Measurements from ENCODE around the gene FBXO28. TPM values are rescaled to one million over a fixed set of nuclear protein-coding genes. Genes with fewer than 3 reads are reported as not detected.

The FBXO28 gene
- total and polyA plus RNA-seq, 2 donors (not counting 3 experiments of a cell fraction or from before 2014, with no cell fraction given), result 8.9 to 32.6 TPM

DNA sequence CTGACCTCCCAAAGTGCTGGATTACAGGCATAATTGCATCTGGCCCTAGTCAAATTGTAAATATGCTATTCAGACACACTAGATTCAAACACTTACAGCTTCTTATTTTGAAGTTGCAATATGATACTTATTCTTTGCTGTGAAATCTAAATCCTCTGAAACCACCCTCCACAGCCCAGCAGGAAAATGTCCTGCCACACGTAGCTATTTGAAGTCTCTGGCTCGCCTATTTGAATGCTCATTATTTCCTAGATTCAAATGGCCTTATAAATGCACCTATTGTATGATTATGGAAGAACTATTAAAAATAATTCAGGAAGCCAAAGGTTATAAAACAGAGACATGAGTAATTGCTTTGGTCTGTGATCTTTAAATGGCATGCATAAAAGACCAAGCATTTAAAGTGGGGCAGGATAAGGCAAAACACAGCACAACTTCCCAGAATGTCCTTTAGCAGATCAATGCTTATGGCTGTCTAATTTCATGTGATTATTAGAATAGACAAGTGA lies 26.6 kb upstream of the FBXO28 start:
- no TSS peak for BruUV-seq (replicated peaks)
- H4K20me1 ChIP-seq (replicated peaks; ENCODE audit: control insufficient read depth, extremely low read depth, insufficient read depth, low read length), result no peaks in the 10 kb centered on the region
- TF ChIP-seq POLR2A (IDR thresholded peaks at IDR 0.05; ENCODE audit: low read depth, low read length) (no peak), GATA2 (IDR thresholded peaks at IDR 0.05; ENCODE audit: insufficient read depth, insufficient read length, low read depth, low read length) (no peak), FOS (IDR thresholded peaks at IDR 0.05; ENCODE audit: borderline replicate concordance, insufficient read depth, low read length) (no peak), CTCF (IDR thresholded peaks at IDR 0.05; ENCODE audit: extremely low read depth in 1 of 2, insufficient read depth in 1 of 2, low read depth in 1 of 2, low read length in 2 of 2) (no peak), POLR2AphosphoS5 (IDR thresholded peaks at IDR 0.05; ENCODE audit: insufficient read depth, low read depth, low read length) (no peak), MYC (IDR thresholded peaks at IDR 0.05; ENCODE audit: low read depth, low read length) (no peak), EZH2 (IDR thresholded peaks at IDR 0.05; ENCODE audit: borderline replicate concordance, low read depth, low read length, severe bottlenecking) (no peak), JUN (IDR thresholded peaks at IDR 0.05; ENCODE audit: borderline replicate concordance, insufficient read depth, insufficient read length, low read depth) (no peak)
- TF ChIP-seq, protein P1, sequence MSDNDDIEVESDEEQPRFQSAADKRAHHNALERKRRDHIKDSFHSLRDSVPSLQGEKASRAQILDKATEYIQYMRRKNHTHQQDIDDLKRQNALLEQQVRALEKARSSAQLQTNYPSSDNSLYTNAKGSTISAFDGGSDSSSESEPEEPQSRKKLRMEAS (IDR thresholded peaks at IDR 0.05; ENCODE audit: insufficient read depth, insufficient read length), result no peak
- H3K79me2 ChIP-seq (ENCODE audit: control insufficient read depth, insufficient read depth, low read length), result no peaks in the 10 kb centered on the region
- ChIA-PET POLR2A (no interaction called here), CTCF (interaction anchor here (1.1 to 1.3 kb wide), 2 partner anchors 10 to 35 kb away, joined by 4 read pairs; no protein-coding TSS in a partner anchor)
- peaks cover 5% of the 10 kb centered on the region for H3K4me1 ChIP-seq (ENCODE audit: control insufficient read depth, extremely low read depth, insufficient read depth, low read length)
- no peak overlapping the region for H3K4me2 ChIP-seq (ENCODE audit: insufficient read depth, low read length)
- no peaks in the 10 kb centered on the region for H3K27me3 ChIP-seq (ENCODE audit: control insufficient read depth in 2 of 2, insufficient read depth in 2 of 2, low read length in 2 of 2)
- no peak overlapping the region for H3K9ac ChIP-seq (replicated peaks; ENCODE audit: extremely low read depth, insufficient read depth, low read length)
- peak; percentile 36 for DNase-seq (ENCODE audit: low read depth, low spot score)
- no peaks in the 10 kb centered on the region for H3K36me3 ChIP-seq (ENCODE audit: control insufficient read depth in 2 of 2, extremely low read depth in 1 of 2, insufficient read depth in 2 of 2, low read length in 2 of 2)
- no peak overlapping the region for H2AFZ ChIP-seq (ENCODE audit: low read depth, low read length)
- no peaks in the 10 kb centered on the region for H3K9me1 ChIP-seq (replicated peaks; ENCODE audit: control insufficient read depth, extremely low read depth, insufficient read depth, low read length)
- no peak overlapping the region for H3K4me3 ChIP-seq (replicated peaks in 1 of 3; ENCODE audit: insufficient read depth in 1 of 3, low read depth in 1 of 3, low read length in 3 of 3)
- intact Hi-C loops (cut with micrococcal nuclease), result no loop called here
- H3K9me3 ChIP-seq (replicated peaks; ENCODE audit: control insufficient read depth, insufficient read depth, low read length), result no peaks in the 10 kb centered on the region
- no peak overlapping the region for H3K27ac ChIP-seq (ENCODE audit: insufficient read depth, low read depth, low read length)
- dilution Hi-C loops (cut with MboI; ENCODE audit: extremely low pct_ligation_motif_present, low sequenced_read_pairs), result no loop called here
- FAIRE-seq, result no peak

Measured in endothelial cell of umbilical vein (primary cell).